Astrocyte (in vitro differentiated cells and primary cell): Measurements from ENCODE around the gene MKRN2. TPM values are rescaled to one million over a fixed set of nuclear protein-coding genes. Genes with fewer than 3 reads are reported as not detected.
"Not testable (repeated sequence)": the region's sequence is repeated elsewhere in the genome, so short reads cannot be mapped to it uniquely, and the experiment has no call there.

Source experiments
- DNase-seq: peaks from one replicate; pipeline ENCODE4 v3.0.0-alpha.2; 2010; ENCODE audit warnings: low read depth
- FAIRE-seq: peaks from 2 replicates; lab custom pipeline; 2011; peaks lifted over from hg19 to GRCh38; lab: Jason Lieb, UNC
- H2AFZ ChIP-seq: 2 replicates; pipeline ENCODE4 v1.6.0; 2012; ENCODE audit warnings: low read depth, low read length, inconsistent platforms
- H3K27ac ChIP-seq: 2 replicates; pipeline ENCODE4 v1.5.1; 2011; ENCODE audit warnings: low read depth, low read length, inconsistent platforms
- H3K27me3 ChIP-seq: 2 replicates; pipeline ENCODE4 v1.6.0; 2011; ENCODE audit warnings: low read length, inconsistent platforms; ENCODE audit not compliant: insufficient read depth
- H3K36me3 ChIP-seq: 2 replicates; pipeline ENCODE4 v1.5.1; 2011; ENCODE audit warnings: low read length, inconsistent platforms; ENCODE audit not compliant: insufficient read depth
- H3K4me1 ChIP-seq: 2 replicates; pipeline ENCODE4 v1.5.1; 2011; ENCODE audit warnings: low read length, inconsistent platforms; ENCODE audit not compliant: insufficient read depth
- H3K4me2 ChIP-seq: 2 replicates; pipeline ENCODE4 v1.6.0; 2012; ENCODE audit warnings: low read length, inconsistent platforms
- H3K4me3 ChIP-seq: 2 replicates; pipeline ENCODE4 v1.5.1; 2011; ENCODE audit warnings: low read depth, mild to moderate bottlenecking, low read length, inconsistent platforms; ENCODE audit not compliant: insufficient read depth
- H3K79me2 ChIP-seq: 2 replicates; pipeline ENCODE4 v1.6.0; 2012; ENCODE audit warnings: mild to moderate bottlenecking, low read length, inconsistent platforms; ENCODE audit not compliant: insufficient read depth
- H3K9ac ChIP-seq: 2 replicates; pipeline ENCODE4 v1.6.0; 2012; ENCODE audit warnings: mild to moderate bottlenecking, low read length, inconsistent platforms
- H3K9me3 ChIP-seq: 2 replicates; pipeline ENCODE4 v1.5.1; 2012; ENCODE audit warnings: low read depth, mild to moderate bottlenecking, low read length, inconsistent platforms; ENCODE audit not compliant: insufficient read depth
- H4K20me1 ChIP-seq: 2 replicates; pipeline ENCODE4 v1.6.0; 2012; ENCODE audit warnings: low read length, inconsistent platforms; ENCODE audit not compliant: insufficient read depth
- H3K27ac Mint-ChIP-seq: one replicate; pipeline ENCODE4 v1.8.0; 2021; ENCODE audit warnings: mild to moderate bottlenecking, mixed read lengths; ENCODE audit not compliant: unreplicated experiment
- H3K27me3 Mint-ChIP-seq: one replicate; pipeline ENCODE4 v1.8.0; 2021; ENCODE audit warnings: low read depth, mixed read lengths; ENCODE audit not compliant: unreplicated experiment
- H3K36me3 Mint-ChIP-seq: one replicate; pipeline ENCODE4 v1.8.0; 2021; ENCODE audit warnings: low read depth, mixed read lengths; ENCODE audit not compliant: unreplicated experiment
- H3K4me1 Mint-ChIP-seq: one replicate; pipeline ENCODE4 v1.8.0; 2021; ENCODE audit warnings: low read depth, mixed read lengths; ENCODE audit not compliant: unreplicated experiment
- H3K4me3 Mint-ChIP-seq: one replicate; pipeline ENCODE4 v1.8.0; 2021; ENCODE audit warnings: mild to moderate bottlenecking, moderate library complexity, mixed read lengths; ENCODE audit not compliant: unreplicated experiment
- H3K9me3 Mint-ChIP-seq: one replicate; pipeline ENCODE4 v1.8.0; 2021; ENCODE audit warnings: mild to moderate bottlenecking, mixed read lengths; ENCODE audit not compliant: unreplicated experiment
- CTCF ChIP-seq: IDR thresholded peaks from 2 replicates; pipeline ENCODE4 v1.5.1; 2011; ENCODE audit warnings: low read depth, mild to moderate bottlenecking, inconsistent platforms, low read length, moderate library complexity; ENCODE audit not compliant: insufficient read depth
- EZH2 ChIP-seq: IDR thresholded peaks from 2 replicates; pipeline ENCODE4 v1.6.1; 2012; ENCODE audit warnings: mild to moderate bottlenecking, low read length, inconsistent platforms; ENCODE audit not compliant: insufficient read depth
- total RNA-seq: library from RNA; stranded (reverse); gene quantifications from 2 replicates; pipeline ENCODE4 v1.2.1, GENCODE V29; 2021

The MKRN2 gene
- total RNA-seq, 1 donor from 2014 or later = 36.7 TPM

DNA sequence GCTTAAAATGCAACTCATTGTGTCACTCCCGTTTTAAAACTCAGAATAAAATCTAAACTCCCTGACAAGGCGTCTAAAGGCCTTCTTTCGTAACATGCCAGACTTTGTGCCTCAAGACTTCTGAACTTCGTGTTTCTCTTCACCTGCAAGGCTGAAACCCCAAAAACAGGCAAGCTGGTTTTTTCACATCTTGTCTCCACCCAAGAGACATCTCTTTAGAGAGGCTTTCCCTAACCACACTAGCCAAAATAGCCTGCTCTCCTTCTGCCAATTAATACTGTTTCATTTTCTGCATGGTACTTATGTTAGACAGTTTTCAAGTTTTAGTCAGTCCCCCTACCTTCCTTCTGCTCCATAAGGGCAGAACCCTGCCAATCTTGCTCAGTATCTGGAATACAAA lies 65.4 kb downstream of the MKRN2 start:
- Histone ChIP-seq H2AFZ (no peak overlapping the region), H3K79me2 (peaks cover 91% of the 10 kb centered on the region), H3K4me3 (no peak overlapping the region), H3K27ac (no peak overlapping the region), H3K9me3 (no peaks in the 10 kb centered on the region), H3K4me1 (no peaks in the 10 kb centered on the region), H3K27me3 (no peaks in the 10 kb centered on the region), H3K36me3 (peaks cover 3% of the 10 kb centered on the region), H3K9ac (no peak overlapping the region), H3K4me2 (no peak overlapping the region), H4K20me1 (peaks cover 82% of the 10 kb centered on the region)
- Mint-ChIP-seq H3K9me3 (no peaks in the 10 kb centered on the region), H3K27ac (peak overlapping the region; percentile 42), H3K27me3 (no peaks in the 10 kb centered on the region), H3K4me3 (peak overlapping the region; percentile 46), H3K4me1 (peaks cover 28% of the 10 kb centered on the region), H3K36me3 (no peaks in the 10 kb centered on the region)
- TF ChIP-seq CTCF (no peak), EZH2 (no peak)
- FAIRE-seq = no peak
- DNase-seq = no peak

- H3K4me1 Mint-ChIP-seq = peaks cover 28% of the 10 kb centered on the region
- no peak for FAIRE-seq
- H3K27ac ChIP-seq = no peak overlapping the region
- H3K27ac Mint-ChIP-seq = no peak overlapping the region
- no peak overlapping the region for H3K4me2 ChIP-seq
- no peak overlapping the region for H3K4me3 Mint-ChIP-seq
- no peaks in the 10 kb centered on the region for H3K4me1 ChIP-seq
- no peaks in the 10 kb centered on the region for H3K27me3 ChIP-seq
- no peaks in the 10 kb centered on the region for H3K9me3 ChIP-seq
- no peak for DNase-seq
- H2AFZ ChIP-seq = no peak overlapping the region
- no peaks in the 10 kb centered on the region for H3K36me3 Mint-ChIP-seq
- H3K36me3 ChIP-seq = no peaks in the 10 kb centered on the region
- TF ChIP-seq EZH2 (no peak), CTCF (no peak)
- H3K9ac ChIP-seq = no peak overlapping the region
- no peaks in the 10 kb centered on the region for H3K27me3 Mint-ChIP-seq
- peaks cover 87% of the 10 kb centered on the region for H4K20me1 ChIP-seq
- peaks cover 97% of the 10 kb centered on the region for H3K79me2 ChIP-seq
- no peak overlapping the region for H3K4me3 ChIP-seq
- H3K9me3 Mint-ChIP-seq = no peaks in the 10 kb centered on the region
These were observed 67.2 kb downstream of the MKRN2 start for GRCh38 chr3:12624056-12624455.

DNA sequence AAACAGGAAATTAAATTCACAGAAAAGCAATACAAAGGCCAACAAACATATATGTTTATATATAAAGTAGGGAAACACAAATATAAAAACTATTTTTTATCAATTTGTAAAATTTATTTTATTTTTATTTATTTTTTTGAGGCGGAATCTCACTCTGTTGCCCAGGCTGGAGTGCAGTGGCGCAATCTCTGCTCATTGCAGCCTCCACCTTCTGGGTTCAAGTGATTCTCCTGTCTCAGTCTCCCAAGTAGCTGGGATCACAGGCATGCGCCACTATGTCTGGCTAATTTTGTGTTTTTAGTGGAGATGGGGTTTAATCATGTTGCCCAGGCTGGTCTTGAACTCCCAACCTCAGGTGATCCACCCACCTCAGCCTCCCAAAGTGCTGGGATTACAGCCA lies 68.1 kb downstream of the MKRN2 start:
- not testable (repeated sequence) for H3K4me1 ChIP-seq, H3K27me3 ChIP-seq, H3K4me3 Mint-ChIP-seq, H3K27ac ChIP-seq, H3K4me2 ChIP-seq, H3K4me3 ChIP-seq, FAIRE-seq, H3K36me3 ChIP-seq, H3K9ac ChIP-seq, DNase-seq, H2AFZ ChIP-seq, H3K9me3 Mint-ChIP-seq, H3K27me3 Mint-ChIP-seq, H3K9me3 ChIP-seq, H3K36me3 Mint-ChIP-seq, H3K27ac Mint-ChIP-seq
- peaks cover 90% of the 10 kb centered on the region for H4K20me1 ChIP-seq
- H3K4me1 Mint-ChIP-seq = peaks cover 31% of the 10 kb centered on the region
- peaks cover 100% of the 10 kb centered on the region for H3K79me2 ChIP-seq
